ENCODE measurements around the gene NDUFB11.

NDUFB11 gene

DNA sequence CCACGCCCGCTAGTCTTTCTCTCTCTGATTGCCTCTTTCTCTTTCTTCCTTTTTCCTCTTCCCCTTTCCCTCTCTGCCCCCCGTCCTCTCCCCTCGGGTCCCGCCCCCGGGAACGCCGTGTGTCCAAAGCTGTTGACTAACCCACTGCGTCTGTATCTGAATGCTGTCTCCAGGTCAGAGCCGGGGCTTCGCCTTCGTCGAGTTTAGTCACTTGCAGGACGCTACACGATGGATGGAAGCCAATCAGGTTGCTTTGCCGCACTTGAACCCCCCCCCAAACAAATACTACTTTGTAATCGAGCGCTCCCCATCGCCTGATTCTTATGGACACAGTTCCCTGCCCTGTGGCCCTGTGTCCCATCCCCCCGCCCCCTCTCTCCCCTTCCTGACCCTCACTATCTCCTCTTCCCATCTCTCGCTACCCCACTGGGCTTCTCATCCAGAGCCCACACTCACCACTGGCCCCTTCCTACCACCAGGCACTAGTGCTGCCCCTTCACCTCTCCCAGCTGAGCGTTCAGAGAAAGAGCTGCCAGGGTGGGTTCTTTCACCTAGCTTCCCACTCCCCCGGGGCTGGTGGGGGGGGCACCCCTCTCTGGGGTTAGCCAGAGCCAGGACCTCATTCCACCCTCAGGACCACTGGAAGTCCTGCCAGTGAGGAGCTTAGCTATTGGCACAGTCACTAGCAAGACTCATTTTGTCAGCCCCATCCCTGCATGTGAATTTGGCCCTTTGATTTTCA is 30.5 kb upstream of the NDUFB11 start:
- no peak for DNase-seq

GRCh38 chrX:47174376-47174775 is 29.9 kb upstream of the NDUFB11 start:
- DNase-seq = no peak

DNA sequence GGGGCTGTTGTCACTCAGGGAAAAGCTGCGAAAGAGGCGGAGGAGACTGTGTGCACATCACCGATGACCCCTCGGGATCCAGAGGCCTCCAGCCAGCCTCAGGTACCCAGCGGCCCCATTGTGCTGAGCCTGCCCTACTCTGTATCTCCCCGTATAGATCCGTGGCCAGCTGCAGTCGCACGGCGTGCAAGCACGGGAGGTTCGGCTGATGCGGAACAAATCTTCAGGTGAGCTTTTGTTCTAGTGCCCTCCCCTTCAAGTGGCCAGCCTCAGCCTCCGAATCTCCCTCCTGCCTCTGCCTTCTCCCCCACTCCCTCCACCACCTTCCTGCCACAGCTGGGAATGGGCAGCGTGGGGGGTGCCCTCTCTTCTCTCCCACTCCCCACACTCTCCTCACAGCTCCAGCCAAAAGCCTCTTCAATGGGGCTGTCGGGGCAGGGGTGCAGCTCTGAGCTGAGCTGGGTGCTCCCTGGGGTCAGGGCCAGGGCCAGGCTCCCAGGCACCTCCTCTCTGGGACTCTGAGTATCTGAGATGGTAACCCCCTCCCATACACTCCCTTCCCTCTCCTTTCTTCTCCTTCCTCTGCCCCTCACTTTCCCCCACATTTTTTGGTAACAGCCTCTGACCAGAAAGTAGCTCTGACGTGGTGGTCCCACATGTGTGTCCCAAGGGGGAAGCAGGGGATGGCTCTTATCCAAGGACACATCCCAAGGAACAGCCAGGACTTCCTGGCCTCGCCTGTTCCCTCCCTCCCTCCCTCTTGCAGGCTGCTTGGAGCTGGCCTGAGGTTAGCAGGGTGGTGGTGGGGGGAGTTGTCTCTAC is 28.7 kb upstream of the NDUFB11 start:
- no peak for DNase-seq

GRCh38 chrX:47172549-47172948 is 28.0 kb upstream of the NDUFB11 start:
- no peak for DNase-seq

DNA sequence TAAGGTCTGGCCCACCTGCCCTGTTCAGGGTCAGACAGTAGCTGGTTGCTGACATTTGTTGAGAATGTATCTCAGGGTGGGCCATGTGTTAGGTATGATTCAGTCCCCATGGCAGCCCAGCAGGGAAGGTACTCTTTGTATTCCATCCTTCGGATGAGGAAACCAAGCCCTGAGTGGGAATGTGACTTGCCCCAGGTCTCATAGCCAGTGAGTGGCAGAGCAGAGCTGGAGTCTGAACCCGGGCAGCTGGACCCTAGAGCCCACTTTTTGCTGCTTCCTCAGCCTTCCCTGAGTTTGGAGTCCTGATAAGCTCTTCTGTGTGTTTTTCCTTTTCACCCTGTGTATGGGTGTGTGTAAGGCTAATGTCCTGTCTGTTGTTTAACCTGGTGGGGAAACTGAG is 27.5 kb upstream of the NDUFB11 start:
- no peak for DNase-seq

GRCh38 chrX:47170861-47171692 is 26.6 kb upstream of the NDUFB11 start:
- no peak for DNase-seq

DNA sequence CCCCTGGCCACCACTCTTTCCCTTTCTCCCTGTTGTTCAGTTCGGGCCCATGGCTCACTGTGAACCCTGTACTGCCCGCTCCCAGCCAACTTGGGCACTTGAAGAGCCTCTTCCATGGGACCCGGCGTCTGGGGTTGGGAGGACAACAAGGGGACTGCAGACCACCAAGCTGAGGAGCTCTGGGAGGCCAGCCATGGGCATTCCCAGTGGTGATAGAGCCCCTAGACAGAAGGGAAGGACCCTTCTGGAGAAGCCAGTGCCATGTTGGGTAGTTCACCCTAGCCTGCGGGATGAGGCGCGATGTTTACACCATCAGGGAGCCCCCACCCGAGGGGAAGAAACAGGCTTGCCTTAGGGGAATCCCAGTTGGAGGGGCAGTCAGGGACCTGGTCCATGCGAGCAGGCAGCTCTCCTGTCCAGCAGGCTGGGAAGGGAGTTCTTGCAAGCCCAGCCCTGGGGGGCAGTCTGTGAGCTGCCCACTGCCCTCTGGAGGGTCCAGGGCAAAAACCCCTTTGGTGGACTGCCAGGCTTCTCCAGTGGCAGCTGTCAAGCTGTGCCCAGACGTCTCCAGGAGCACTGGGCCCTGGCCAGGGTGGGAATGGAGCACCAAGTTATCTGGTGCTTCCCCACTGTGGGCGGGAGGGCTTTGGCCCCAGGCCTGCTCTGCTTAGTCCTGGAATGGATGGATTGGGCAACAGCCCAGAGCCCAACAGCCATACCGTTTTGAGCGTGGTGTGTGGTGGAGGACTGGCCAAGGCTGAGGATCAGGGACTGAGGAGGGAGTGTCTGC is 25.4 kb upstream of the NDUFB11 start:
- DNase-seq = no peak

GRCh38 chrX:47169273-47169672 is 24.8 kb upstream of the NDUFB11 start:
- no peak for DNase-seq

- no peak for DNase-seq
Measured at GRCh38 chrX:47168495-47169073, 24.1 kb upstream of the NDUFB11 start.

- no peak for DNase-seq
Measured at GRCh38 chrX:47166126-47166525, 21.6 kb upstream of the NDUFB11 start.

- DNase-seq = no peak
Measured at GRCh38 chrX:47164420-47164819, 19.9 kb upstream of the NDUFB11 start.

GRCh38 chrX:47162927-47163583 is 18.6 kb upstream of the NDUFB11 start:
- no peak for DNase-seq

- DNase-seq = no peak
Measured at GRCh38 chrX:47160781-47161180, 16.3 kb upstream of the NDUFB11 start.

GRCh38 chrX:47158781-47159180 is 14.3 kb upstream of the NDUFB11 start:
- no peak for DNase-seq

- no peak for DNase-seq
Measured at GRCh38 chrX:47158131-47158530, 13.6 kb upstream of the NDUFB11 start.

- DNase-seq = no peak
Measured at GRCh38 chrX:47156611-47157520, 12.4 kb upstream of the NDUFB11 start.

DNA sequence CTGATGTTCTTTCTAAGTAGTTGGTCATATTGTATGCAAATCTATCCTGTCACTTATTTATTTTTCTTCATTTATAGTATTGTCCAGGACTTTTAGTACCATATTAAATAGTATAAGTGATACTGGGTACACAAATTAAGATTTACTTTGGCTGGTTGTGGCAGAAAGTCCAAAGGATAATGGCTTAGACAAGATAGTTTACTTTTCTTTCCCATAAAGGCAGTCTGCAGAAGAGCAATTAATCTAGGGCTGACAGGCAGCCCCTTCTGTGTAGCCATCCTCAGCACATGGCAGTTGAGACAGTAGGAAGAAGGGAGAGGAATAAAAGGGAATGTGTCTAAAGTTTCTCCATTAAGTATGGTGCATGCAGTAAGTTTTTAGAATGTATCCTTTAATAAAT is 6.9 kb upstream of the NDUFB11 start:
- no peak for DNase-seq

GRCh38 chrX:47148946-47149345 is 4.4 kb upstream of the NDUFB11 start:
- DNase-seq = no peak

- no peak for DNase-seq
Measured at GRCh38 chrX:47146936-47147859, 2.7 kb upstream of the NDUFB11 start.
